Stimulated activated CD4-positive, alpha-beta T cell treated with anti-CD3 and anti-CD28 coated beads, Interleukin-15, amount 100 ng/mL, for 1 hour (primary cell): ENCODE data around the gene PRIMPOL.
"Not testable (repeated sequence)": the region's sequence is repeated elsewhere in the genome, so short reads cannot be mapped to it uniquely, and the experiment has no call there.

Experiments
- DNase-seq, 2 donors: peaks; one replicate each; pipeline ENCODE4 v3.0.0-alpha.2; 2020; ENCODE audit warnings: low read depth in 1 of 2, low spot score in 1 of 2

The PRIMPOL gene

DNA sequence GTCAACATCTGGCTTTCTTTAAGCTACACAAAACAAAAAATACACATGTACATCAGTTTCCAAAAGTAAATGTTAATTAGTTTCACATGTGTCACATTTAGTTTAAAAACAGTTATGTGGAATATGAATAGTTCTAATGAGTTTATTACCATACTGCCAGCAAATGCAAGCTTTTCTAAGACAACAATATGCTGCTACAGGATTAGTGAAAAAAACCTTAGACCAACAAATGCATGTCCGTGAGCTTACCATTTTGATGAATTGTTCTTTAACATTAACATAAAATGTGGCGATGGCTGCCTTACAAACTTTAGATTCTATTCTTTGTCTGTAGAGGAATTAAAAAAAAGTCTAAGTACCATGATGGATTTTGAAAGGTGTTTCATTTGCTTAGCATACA is 52.6 kb downstream of the PRIMPOL start:
- no peak for DNase-seq

DNA sequence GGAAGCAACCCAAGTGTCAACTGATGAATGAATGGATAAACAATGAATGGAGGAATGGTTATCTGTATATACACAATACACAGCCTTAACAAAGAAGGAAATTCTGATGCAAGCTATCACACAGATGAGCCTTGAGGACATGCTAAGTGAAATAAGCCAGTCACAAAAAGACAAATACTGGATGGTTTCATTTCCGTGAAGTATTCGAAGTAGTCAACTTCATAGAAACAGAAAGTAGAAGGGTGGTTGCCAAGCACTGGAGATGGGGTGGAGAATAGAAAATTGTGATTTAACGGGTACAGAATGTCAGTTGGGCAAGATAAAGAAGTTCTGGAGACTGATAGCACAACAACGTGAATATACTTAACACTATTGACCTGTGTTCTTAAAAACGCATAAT is 56.2 kb downstream of the PRIMPOL start:
- no peak for DNase-seq

DNA sequence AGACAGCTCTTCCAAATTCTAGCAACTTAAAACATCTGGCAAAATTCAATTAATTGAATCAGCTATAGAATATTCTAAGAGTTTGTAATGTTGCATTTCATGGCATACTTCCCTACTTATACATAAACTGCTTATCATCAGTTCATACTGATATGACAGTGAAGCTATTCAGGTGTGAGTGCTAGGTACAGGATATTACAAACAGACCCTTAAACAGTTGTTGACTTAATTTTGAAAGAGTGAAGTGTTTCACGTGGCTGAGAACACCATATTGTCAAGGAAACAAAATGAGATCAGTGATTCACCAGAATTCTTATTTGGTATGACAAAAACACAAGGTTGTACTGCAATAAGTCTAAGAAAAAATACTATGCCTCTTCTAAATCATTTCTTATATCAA is 56.9 kb downstream of the PRIMPOL start:
- no peak for DNase-seq

DNA sequence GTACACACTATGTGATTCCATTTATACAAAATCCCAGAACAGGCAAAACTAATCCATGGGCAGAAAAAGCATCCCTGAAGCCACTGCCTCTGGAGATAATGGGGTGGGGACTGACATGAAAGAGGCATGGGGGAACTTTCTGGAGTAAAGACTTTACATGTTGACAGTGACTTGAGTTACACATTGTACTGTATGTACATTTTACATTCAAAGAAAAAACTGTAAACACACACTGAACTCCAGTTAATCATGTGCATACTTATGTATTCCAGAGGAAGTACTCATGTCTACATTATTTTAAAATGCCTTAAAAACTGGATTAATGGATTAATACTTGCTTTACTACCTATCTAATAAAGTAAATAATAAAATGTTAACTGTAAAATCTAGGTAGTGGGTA is 62.8 kb downstream of the PRIMPOL start:
- no peak for DNase-seq

DNA sequence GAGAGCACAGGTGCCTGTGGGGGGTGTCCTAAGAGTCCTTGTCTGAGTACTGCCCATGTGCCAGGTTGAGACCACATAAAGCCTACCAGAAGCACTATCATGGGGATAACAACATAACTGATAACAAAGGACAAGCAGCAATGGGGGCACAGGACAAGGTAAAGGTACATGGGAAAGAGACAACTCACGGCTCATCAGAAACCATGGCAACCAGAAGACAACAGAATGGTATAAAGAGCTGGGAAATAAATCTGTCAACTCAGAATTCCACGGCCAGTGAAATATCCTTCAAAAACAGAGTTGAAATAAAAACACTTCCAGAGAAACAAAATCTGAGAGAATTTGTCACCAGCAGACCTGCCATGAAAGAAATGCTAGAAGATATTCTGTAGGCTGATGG is 64.3 kb downstream of the PRIMPOL start:
- no peak for DNase-seq

DNA sequence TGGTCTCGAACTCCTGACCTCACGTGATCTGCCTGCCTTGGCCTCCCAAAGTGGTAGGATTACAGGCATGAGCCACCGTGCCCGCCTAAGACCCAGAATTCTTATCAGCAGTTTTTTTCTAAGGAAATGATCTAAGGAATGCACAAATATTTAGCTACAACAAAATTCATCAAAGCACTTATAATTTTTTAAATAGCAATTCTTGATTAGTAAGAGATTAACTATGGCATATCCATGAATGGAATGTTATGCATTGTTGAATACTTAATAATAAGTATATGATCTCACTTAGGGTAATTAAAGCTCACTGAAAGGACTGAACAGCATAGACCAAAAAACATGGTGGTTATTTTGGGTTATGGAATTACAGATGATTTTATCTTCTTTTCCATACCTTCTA is 66.0 kb downstream of the PRIMPOL start:
- DNase-seq, result no peak

DNA sequence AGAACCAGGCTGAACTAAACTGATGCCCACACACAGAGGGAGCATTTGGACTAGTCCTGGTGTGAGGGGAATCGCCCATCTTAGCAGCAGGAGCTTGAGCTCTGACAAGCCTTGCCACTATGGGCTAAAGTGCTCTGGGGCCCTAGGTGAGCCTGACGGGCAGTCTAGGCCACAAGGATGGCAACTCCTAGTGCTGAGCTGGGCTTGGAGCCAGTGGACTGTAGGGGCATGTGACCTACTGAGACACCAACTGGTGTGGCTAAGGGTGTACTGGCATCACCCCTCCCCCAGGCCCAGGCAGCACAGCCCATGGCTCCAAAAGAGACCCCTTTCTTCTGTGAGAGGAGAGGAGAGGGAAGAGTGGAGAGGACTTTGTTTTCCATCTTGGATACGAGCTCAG is 69.9 kb downstream of the PRIMPOL start:
- no peak for DNase-seq

DNA sequence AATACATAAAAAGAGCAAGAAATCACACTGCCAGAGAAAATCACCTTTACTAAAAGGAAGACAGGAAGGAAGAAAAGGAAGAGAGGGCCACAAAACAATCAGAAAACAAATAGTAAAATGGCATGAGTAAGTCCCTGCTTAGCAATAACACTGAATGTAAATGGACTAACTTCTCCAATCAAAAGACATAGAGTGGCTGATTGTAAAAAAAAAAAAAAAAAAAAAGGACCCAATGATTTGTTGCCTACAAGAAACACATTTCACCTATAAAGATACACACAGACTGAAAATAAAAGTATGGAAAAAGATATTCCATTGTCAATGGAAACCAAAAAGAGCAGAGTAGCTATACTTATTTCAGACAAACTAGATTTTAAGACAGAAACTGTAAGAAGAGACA is 71.7 kb downstream of the PRIMPOL start:
- DNase-seq, result no peak

DNA sequence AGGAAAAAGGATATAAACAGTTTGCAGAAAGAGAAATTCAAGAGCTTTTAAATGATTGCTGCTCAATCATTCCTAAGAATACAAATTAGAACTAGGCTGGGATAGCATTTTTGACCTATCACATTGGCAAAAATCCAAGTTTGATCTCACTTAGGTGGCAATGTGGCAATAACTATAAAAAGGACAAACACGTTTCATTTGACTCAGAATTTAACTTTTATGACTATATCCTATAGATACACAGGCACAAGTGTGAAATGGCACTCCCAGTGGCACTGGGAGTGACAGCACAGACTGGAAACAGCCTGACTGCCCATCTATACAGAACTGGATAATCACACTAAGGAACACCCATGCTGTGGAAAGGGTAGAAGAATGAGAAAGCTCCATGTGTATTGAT is 73.3 kb downstream of the PRIMPOL start:
- DNase-seq, result no peak

DNA sequence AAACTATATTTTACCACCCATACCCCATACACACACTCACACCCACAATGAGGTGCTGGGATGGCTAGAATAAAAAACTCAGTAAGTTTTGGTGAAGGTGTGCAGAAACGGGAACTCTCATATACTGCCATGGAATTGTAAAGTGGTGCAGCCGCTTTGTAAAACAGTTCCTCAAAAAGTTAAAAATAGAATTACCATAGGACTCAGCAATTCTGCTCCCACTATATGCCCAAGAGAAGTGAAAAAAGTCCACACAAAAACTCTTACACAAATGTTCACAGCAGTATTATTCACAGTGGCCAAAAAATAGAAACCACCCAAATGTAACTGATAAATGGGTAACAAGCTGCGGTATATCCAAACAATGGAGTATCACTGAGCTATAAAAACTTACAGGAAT is 77.9 kb downstream of the PRIMPOL start:
- no peak for DNase-seq

DNA sequence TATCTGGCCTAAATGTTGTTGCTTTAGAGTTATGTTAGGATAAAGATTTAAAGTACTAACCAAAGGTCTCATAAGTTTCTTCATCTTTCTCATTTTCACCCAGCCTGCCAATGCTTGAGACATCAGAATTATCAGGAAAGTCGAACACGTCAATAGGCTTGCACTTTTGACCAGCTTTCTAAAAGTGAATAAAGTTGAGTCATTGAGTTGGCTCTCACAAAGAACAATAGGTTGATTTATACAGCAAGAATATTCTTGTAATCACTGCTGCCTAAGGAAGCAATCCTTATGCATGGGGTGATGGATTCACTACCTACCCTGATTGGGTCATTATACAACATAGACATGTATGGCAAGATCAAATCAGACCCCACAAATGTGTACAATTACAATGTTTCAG is 79.3 kb downstream of the PRIMPOL start:
- no peak for DNase-seq

DNA sequence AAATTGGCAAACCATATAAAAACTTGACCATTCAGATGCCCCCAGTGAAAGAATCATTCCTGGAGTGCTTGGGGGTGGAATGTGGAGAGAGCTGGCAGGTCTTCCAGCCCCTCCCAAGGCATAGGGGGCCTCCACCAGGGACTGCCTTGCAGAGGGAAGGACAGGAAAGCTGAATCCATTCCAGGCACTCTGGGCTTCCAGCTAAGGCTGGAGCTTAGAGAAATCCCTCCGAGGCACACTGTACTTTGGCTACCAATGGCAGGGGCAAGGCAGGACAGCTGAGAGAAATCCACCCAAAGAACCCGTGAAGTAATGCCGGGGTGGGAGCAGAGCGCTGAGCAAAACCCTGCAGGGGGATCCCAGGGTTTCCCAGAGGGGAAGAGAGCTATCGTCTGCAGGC is 80.4 kb downstream of the PRIMPOL start:
- no peak for DNase-seq

DNA sequence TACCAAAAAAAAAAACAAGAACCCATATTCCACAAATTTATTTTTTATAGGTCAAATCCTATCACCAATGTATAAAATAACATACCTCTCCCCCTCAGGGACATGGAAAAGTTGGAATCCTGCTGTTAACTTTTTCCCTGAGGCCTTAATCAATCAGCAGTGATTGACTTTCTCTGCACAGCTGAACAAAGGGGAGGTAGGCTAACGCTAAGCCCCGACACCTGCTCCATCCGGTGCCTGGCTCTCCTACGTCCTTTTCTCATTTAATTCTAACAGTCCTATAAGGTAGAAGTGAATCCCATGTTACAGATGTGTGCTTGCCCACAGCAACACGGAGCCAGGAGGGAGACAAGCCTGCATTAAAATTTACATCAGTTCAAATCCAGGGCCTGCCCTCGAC is 81.5 kb downstream of the PRIMPOL start:
- no peak for DNase-seq

DNA sequence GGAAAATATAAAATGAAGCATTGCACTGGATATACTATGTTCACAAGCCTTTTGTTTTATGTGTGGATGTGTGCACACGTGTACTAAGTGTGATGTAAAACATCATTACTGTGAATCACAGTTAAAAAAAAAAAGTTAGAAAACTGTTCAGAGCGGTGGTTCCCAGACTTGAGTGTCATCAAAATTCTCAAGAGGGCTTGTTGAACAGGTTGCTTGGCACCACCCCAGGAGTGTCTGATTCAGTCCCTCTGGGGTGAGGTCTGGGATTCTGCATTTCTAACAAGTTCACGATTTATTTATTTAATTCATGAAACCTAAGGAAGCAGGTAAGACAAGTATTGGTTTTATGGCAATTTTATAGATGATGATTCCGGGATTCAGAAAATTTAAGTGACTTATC is 82.6 kb downstream of the PRIMPOL start:
- DNase-seq, result no peak

DNA sequence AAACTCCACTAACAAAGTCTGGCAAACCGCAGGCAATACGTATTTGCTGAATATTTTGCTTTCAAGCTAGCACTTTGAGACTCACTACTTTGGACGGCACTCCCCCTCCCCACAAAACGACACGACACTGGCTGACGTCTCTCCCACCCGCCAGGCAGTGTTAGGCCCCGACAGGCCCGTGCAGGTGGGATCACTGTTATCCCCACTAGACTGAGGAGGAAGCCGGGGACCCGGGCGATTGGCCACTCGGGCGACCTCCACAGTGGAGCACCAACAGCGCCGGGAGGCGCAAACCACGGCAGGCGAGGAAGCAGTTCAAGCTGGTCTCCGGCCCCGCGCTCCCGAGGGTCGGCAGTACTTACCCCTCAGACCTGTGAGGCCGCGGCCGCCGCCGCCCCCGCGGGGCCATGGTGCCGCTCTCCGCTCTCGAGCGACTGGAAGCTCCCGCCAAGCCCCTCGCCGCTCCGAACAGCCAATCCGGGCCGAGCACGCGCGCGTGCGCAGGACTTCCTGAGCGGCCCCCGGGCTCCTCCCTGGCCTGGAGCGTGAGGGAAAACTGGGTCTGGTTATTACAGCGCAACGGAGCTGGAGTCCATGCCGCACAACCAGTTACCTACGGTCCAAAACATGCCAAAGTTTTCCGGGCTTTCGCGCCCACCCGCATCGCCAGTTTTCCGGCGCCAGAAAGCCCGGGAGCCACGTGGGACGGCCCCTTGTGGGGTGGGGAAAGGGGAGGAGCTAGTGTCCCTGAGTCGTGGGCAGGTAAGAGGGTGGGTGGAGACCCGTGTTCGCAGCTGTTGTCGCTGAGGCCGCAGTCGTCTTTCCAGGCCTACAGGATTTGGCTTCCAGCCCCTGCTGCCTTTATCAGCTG is 84.4 kb downstream of the PRIMPOL start, which contains the start of gene CENPU:
CENPU (minus strand) TSS at position 443 of the 871 bp plus-strand sequence; CDS start at position 409, 34 bp downstream.
- DNase-seq, result peak; percentile 91 to 92

DNA sequence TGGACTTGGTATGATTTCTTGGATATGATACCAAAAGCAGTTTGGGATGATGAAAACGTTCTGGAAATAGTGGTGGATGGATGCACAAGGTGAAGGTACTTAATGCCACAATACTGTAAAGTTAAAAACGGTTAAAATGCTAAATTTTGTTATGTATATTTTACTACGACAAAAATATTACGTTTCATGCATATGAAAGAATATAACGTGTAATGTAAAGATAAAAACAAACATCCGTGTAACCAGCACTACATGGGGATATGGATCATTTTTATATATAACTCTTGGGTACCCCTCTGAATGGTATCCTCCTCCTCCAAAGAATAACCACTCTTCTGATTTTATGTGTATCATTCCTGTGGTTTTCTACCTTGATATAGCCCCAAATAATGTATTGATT is 85.2 kb downstream of the PRIMPOL start:
- DNase-seq, result no peak

DNA sequence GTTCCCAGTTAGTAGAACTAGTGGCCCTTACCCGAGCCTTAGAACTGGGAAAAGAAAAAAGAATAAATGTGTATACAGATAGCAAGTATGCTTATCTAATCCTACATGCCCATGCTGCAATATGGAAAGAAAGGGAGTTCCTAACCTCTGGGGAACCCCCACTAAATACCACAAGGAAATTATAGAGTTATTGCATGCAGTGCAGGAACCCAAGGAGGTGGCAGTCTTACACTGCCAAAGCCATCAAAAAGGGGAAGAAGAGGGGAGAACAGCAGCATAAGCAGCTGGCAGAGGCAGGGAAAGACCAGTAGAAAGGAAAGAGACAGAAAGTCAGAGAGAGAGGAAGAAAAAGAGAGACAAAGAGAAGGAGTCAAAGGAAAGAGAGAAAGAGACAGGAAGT is 90.0 kb downstream of the PRIMPOL start:
- DNase-seq, result not testable (repeated sequence)

DNA sequence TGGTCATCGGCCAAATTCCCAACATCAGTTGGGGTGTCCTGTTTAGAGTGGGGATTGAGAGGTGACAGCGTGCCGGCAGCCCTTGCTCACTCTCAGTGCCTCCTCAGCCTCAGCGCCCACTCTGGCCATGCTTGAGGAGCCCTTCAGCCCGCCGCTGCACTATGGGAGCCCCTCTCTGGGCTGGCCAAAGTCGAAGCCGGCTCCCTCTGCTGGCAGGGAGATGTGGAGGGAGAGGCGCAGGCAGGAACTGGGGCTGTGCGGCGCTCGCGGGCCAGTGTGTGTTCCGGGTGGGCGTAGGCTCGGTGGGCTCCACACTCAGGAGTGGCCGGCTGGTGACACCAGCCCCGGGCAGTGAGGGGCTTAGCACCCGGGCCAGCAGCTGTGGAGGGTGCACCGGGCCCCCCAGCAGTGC is 91.4 kb downstream of the PRIMPOL start:
- no peak for DNase-seq

DNA sequence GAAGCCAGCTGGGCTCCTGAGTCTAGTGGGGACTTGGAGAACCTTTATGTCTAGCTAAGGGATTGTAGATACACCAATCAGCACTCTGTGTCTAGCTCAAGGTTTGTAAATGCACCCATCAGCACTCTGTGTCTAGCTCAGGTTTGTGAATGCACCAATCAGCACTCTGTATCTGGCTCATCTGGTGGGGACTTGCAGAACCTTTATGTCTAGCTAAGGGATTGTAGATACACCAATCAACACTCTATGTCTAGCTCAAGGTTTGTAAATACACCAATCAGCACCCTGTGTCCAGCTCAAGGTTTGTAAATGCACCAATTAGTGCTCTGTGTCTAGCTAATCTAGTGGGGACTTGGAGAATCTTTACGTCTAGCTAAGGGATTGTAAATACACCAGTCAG is 92.1 kb downstream of the PRIMPOL start:
- DNase-seq, result not testable (repeated sequence)

DNA sequence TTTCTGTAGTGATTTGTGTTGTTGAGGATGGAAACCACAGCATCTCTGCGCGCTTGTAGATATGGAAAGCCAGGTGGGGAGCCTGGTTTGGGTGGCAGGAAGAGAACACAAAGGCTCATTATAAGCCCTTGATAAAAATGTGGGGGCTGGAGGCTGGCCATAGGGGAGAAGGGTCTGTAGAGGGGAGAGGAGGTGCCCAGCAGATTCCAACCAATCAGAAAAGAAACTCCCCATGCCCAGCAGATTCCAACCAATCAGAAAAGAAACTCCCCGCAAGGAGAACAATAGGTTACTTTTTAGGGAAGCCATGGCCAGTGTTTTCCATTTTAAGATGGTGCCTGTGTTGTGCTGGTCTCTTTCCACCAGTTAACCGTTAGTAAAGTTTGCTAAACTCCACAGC is 94.1 kb downstream of the PRIMPOL start:
- DNase-seq, result no peak

DNA sequence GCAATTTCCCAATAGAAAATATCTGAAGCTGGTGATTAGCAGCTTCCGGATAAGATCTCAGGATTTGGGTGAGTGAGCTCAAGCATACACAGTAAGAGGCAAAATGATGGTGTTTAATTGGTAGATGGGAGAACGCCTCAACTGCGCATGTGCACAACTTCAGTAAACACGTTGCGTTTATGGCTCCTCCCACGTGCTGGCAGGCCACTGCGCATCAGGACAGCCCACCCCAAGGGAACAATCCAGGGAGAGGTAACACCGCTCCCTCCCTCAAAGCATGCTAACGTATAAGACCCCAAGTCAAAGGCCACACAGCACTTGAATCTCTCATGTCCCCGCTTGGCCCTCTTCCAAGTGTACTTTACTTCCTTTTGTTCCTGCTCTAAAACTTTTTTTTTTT is 94.7 kb downstream of the PRIMPOL start:
- no peak for DNase-seq
